Inflammatory macrophage treated with lipopolysaccharide for 4 hours (primary cell): Measurements from ENCODE around the gene MAML3.
"Not testable (repeated sequence)": the region's sequence is repeated elsewhere in the genome, so short reads cannot be mapped to it uniquely, and the experiment has no call there.

ENCODE experiments used
- DNase-seq: peaks from one replicate; pipeline ENCODE4 v3.0.0-alpha.2; 2020

The MAML3 gene

GRCh38 chr4:139957065-139957464 lies 196.9 kb downstream of the MAML3 start:
- no peak for DNase-seq

GRCh38 chr4:139956507-139957017 lies 197.4 kb downstream of the MAML3 start:
- DNase-seq = no peak

- DNase-seq = no peak
Observed at GRCh38 chr4:139955600-139955999, 198.4 kb downstream of the MAML3 start.

GRCh38 chr4:139954512-139954911 lies 199.5 kb downstream of the MAML3 start:
- no peak for DNase-seq

GRCh38 chr4:139951021-139951420 lies 203.0 kb downstream of the MAML3 start:
- DNase-seq = peak; percentile 19

GRCh38 chr4:139950568-139950967 lies 203.4 kb downstream of the MAML3 start:
- no peak for DNase-seq

- DNase-seq = not testable (repeated sequence)
Observed at GRCh38 chr4:139944916-139945315, 209.1 kb downstream of the MAML3 start.

GRCh38 chr4:139943277-139943676 lies 210.7 kb downstream of the MAML3 start:
- no peak for DNase-seq

- DNase-seq = no peak
Observed at GRCh38 chr4:139942241-139942640, 211.7 kb downstream of the MAML3 start.

- DNase-seq = no peak
Observed at GRCh38 chr4:139940600-139940999, 213.4 kb downstream of the MAML3 start.

GRCh38 chr4:139938414-139938813 lies 215.6 kb downstream of the MAML3 start:
- DNase-seq = no peak

- DNase-seq = no peak
Observed at GRCh38 chr4:139935911-139936310, 218.1 kb downstream of the MAML3 start.

- no peak for DNase-seq
Observed at GRCh38 chr4:139934708-139935195, 219.2 kb downstream of the MAML3 start.

GRCh38 chr4:139934057-139934707 lies 219.8 kb downstream of the MAML3 start:
- DNase-seq = peak; percentile 54

GRCh38 chr4:139933541-139933940 lies 220.4 kb downstream of the MAML3 start:
- no peak for DNase-seq

- no peak for DNase-seq
Observed at GRCh38 chr4:139933104-139933503, 220.9 kb downstream of the MAML3 start.

GRCh38 chr4:139924782-139925181 lies 229.2 kb downstream of the MAML3 start:
- no peak for DNase-seq

- DNase-seq = peak; percentile 32
Observed at GRCh38 chr4:139922406-139923024, 231.5 kb downstream of the MAML3 start.

GRCh38 chr4:139921429-139922184 lies 232.4 kb downstream of the MAML3 start:
- DNase-seq = no peak

GRCh38 chr4:139920486-139921002 lies 233.4 kb downstream of the MAML3 start:
- no peak for DNase-seq

GRCh38 chr4:139919521-139919920 lies 234.5 kb downstream of the MAML3 start:
- no peak for DNase-seq

GRCh38 chr4:139919004-139919403 lies 235.0 kb downstream of the MAML3 start:
- DNase-seq = no peak

- DNase-seq = no peak
Observed at GRCh38 chr4:139918591-139918990, 235.4 kb downstream of the MAML3 start.
